ENCODE results near the gene COPS3.

- peak; percentile 74 for TF ChIP-seq POLR2A (IDR thresholded peaks at IDR 0.05)
- TF ChIP-seq, protein P1, sequence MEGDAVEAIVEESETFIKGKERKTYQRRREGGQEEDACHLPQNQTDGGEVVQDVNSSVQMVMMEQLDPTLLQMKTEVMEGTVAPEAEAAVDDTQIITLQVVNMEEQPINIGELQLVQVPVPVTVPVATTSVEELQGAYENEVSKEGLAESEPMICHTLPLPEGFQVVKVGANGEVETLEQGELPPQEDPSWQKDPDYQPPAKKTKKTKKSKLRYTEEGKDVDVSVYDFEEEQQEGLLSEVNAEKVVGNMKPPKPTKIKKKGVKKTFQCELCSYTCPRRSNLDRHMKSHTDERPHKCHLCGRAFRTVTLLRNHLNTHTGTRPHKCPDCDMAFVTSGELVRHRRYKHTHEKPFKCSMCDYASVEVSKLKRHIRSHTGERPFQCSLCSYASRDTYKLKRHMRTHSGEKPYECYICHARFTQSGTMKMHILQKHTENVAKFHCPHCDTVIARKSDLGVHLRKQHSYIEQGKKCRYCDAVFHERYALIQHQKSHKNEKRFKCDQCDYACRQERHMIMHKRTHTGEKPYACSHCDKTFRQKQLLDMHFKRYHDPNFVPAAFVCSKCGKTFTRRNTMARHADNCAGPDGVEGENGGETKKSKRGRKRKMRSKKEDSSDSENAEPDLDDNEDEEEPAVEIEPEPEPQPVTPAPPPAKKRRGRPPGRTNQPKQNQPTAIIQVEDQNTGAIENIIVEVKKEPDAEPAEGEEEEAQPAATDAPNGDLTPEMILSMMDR (IDR thresholded peaks at IDR 0.05), result no peak
- TF ChIP-seq EP300 (IDR thresholded peaks at IDR 0.05; ENCODE audit: low read depth), result no peak
Observed at GRCh38 chr17:17280613-17281549, at the start of gene COPS3.
